Measurements from ENCODE around the gene ZDHHC22.

Gene ZDHHC22

DNA sequence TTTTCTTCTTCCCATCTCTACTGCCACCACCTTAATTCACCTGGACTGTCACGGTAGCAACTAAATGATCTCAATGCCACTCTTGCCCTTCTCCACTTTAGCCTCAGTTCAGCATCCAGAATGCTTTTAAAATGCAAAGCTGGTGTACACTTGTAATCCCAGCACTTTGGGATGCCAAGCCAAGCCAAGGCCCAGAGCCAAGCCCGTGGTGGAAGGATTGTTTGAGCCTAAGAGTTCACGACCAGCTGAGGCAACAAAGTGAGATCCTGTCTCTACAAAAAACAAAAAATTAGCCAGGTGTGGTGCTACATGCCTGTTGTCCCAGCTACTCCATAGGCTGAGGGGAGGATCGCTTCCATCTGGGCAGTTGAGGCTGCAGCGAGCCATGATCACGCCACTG is 37.6 kb downstream of the ZDHHC22 start:
- DNase-seq (ENCODE audit: low read depth), result no peak

DNA sequence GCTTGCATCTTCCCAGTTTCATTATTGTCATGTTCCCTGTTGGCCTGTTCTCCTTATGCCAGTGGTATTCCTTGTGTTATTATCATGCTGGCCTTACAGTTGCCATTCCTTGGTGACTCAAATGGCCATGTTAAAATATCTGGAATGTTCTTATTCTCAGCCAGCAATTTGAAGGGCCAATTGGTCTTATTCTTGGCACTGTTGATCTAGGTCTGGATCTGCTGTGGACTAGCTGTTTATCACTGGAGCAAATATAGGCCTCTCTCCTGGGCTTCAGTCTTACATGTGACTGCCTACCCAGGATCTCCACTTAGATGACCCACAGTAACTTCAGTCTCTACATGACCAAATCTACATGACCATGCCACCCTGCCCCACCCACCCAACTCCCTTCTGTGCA is 38.1 kb downstream of the ZDHHC22 start:
- no peak for DNase-seq (ENCODE audit: low read depth)

DNA sequence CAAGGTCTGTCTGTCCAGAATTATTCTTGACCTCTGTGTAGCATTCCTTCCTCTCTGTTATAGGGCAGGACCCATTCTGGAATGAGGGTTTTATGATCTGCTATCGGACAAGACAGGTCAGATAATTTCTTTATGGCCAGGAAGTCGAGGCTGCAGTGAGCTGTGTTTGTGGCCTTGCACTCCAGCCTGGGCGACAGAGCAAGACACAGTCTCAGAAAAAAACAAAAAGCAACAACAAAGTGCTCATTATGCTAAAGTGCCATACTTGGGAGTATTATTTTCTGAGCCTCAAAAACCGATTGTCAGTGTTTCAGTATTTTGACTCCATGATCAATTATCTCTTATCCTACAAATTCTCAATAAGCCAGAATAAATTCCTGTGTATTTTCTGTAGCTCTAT is 39.4 kb downstream of the ZDHHC22 start:
- DNase-seq (ENCODE audit: low read depth), result no peak

DNA sequence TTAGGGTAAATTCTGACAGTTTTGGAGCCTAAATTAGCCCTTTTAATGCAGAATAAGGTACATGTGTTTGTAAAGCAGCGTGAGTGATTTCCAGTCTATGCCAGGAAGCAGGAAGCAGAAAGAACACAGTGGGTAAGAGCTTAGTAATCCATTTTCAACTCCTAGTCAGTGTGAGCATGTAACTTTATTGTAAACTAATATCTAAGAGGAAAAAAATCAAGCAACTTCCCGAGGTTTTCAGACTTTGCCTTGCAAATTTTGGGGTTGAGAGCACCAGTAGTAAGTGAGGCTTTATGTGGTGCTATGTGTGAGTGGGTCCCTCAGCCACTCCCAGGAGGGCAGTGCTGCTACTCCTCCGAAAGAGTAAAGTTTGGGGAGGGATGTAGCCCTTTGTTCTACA is 40.6 kb downstream of the ZDHHC22 start:
- no peak for DNase-seq (ENCODE audit: low read depth)

DNA sequence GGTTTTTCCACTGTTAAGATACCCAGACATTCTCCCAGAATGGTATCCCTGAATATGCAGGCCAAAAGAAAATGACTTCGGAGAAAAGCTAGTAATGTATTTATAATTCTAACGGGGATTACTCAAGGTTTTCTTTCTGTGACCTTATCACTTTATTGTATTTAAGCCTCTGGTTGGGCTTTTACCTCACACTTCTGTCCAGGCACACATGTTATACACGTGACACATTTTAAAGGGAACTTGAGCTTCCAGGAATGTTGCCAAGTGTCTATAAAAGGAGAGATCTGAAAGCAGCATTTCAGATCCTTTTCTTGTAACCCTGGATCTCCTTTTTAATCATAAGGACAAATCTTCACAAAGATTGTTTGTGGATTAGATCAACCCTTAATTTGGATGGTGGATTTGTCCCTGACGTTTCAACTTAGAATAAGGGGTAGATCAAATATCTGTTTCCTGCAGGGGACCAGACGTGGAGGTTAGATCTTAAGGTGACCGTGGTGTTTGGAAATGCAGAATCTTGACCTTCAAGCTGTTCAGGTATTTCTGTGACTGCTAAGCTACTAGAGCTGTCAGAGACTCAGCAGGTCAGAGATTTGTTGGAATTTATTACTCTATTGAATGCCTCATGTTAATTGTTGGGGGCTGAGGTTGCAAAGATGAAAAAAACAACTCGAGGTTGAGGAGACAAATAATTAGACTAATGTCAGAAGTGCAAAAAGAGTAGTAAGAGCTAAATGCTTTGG is 42.0 kb downstream of the ZDHHC22 start:
- DNase-seq (ENCODE audit: low read depth), result no peak

DNA sequence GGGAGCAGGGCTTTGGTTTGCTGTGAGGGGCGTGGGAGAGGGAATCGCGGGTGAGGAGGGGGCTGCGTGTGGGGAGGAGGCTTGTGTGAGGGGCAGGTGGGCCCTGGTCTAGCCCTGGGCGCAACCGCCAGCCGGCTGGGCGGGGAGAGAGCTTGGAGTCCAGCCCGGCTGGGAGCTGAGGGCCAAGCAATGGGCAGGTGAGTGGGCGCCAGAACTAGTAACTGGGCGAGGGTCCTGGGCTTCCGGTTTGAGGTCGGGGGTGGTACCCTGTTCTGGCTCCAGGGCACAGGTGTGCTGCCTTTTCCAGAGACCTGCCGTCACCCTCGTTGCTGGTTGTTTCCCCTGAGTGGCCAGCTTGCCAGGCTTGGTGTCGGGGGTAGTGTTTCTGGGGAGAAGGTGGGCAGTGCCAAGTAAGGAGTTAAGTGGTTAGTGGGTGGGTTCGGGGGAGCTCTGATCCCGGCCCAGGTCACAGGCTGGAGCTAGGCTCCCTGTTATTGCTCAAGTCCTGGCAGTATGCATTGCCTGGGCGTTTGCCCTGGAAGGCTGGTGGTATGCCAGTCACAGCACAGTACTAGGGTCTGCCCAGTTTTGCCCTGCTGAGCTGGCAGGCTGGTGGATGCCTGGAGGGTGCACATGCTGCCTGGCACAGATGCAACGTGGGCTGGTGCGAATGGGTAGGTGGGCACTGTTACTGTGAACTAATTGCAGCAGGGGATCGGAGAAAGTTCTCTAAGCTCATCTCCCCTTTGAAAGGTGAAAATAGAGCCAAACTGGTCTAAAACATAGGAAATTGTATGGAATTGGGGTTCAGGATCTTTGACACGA is 42.9 kb downstream of the ZDHHC22 start:
- no peak for DNase-seq (ENCODE audit: low read depth)

DNA sequence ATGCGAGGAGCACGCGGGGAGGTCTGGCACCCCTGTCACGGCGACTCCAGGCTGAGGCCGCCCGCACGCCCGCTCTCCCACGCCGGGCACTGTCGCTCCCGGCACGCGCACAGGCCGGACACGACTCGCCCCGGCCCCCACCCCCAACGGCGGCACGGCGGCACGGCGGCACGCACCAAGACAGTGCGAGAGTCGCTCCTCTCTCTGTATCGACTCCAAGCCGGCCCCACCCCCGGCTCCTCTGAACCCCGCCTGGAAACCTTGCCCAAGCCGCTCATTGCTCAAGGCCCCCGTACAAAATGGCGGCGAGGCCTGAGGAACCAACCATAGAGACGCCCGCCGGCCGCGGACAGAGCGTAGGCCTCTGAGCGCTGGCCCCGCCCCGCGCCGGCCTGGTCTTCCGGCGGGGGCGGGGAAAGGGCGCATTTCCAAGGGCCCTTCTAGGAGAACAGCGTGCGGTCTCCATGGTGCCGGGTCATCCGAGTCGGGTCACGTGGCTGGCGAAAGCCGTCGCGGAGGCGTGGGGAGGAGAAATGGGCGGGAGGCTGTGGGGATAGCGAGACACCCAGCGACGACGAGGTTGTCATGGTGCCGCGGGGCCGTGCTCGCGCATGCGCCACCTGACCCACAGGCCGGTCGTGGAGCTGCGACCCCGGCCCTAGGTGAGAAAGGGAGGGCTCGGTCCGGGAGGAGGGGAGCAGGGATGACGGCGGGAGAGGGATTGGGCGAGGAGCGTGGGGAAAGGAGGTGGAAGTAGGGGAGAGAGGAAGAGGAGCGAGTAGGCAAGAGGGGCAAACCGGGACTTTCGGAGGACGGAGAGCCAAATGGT is 43.7 kb downstream of the ZDHHC22 start, which contains the start of gene CIPC:
Gene CIPC, plus strand, starts transcription at position 559 of the 829 bp plus-strand sequence. CDS start 7,451 bp downstream, outside the sequence.
- peak; percentile 99 for DNase-seq (ENCODE audit: low read depth)

DNA sequence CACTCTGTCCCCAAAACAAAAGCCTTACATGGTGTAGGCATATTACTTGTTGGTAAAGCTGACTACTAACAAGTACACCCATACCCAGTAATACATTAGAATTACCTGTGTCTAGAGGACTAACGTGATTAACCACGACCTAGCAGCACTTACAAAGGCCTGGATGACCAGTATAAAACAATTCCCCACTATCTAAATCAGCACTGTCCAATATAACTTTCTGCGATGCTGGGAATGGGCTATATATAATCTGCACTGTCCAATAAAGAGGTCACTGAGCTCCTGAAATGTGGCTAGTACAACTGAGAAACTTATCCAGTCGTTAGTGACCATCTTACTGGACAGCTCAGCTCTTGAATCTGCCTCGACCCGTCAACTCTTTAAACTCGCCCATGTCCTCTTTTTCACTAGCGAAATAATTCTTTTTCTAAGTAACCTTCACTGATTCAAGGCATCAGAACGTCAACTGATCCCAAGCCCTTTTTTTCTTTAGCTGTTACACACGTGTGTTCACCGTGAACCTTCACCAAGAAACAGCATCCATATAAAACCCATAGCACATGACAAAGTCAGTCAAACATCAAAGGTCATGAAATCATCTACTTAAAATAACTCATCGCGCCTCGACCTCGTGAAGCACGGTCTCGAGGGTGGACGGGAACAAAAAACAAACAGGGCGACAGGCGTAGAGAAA is 44.4 kb downstream of the ZDHHC22 start:
- no peak for DNase-seq (ENCODE audit: low read depth)

DNA sequence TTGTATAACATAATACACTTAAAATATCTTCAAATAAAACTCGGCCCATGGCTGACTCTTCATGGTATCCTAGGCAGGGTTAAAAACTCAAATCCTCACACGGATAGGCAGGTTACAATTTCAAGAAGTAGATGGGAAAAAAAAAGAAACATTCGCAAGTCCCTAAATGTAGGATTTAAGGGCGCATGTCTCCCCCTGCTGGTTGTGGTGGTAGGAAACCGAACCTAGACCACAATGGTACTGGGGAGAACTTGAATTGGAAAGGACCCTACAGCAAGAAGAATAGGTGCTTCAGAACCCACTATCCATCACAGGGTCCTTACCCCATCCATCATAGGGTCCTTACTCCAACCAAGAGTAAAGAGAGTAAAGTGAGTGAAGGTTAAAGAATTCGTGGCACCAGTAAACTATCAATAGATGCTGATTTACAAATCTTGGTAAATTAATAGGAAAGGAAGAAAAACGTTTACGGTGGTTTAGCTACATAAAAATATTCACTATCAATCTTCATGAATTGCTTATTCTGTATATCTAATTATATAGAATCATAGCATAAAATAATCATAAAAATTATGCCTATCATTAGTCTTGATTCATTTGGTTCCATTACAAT is 46.8 kb downstream of the ZDHHC22 start:
- DNase-seq (ENCODE audit: low read depth), result peak; percentile 72

DNA sequence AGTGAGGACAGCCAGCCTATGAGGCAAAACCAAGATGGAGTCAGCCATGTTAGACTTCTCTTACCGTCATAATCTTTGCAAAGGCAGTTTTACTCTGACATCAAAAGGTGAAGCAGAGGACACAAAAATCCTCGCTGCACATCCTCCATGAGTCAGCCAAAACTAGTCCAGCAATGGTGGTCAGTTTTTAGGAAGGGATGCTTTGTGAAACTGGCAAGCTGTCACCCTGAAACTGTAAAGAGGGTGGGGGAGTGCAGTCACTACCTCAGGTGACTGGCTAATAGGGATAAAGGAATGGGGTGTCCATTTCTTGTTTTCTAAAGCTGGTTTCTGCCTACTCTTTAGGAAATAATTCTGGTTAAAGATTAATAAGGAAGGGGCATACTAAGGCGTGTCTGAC is 48.9 kb downstream of the ZDHHC22 start:
- DNase-seq (ENCODE audit: low read depth), result no peak

DNA sequence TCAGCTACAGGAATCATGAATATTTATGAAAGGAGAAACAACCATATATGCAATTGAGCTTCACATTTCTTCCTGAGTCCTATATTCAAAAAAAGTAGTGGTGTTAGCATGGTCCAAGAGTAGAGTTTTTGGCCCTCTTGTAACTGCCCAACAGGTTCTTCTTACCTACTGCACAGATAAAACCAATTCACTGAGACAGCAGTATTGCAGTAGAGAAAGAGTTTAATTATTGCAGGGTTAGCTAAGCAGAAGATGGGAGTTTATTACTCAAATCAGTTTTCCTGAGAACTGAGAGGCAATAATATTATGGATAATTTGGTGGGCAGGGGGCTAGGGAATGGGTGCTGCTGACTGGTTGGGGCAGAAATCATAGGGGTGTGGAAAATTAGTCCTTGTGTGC is 50.1 kb downstream of the ZDHHC22 start:
- DNase-seq (ENCODE audit: low read depth), result no peak

DNA sequence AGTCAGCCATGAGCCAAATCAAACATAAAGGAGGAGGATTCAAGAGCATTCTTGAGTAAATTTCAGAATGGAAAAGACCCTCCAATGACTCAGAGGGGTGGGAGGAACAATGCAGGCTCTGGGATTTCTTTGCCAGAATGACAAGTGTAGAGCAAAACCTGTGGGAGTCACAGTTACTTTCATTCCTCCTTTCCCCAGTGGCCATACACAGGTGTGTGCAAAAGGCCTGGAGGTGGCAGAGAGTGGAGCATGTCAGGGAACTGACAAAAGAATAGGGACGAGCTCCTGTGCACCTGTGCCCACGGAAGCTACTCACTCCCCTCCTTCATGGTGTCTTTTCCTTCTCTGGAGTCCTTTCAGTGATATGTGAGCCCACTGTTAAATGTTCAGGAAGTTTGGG is 52.9 kb downstream of the ZDHHC22 start:
- DNase-seq (ENCODE audit: low read depth), result no peak

DNA sequence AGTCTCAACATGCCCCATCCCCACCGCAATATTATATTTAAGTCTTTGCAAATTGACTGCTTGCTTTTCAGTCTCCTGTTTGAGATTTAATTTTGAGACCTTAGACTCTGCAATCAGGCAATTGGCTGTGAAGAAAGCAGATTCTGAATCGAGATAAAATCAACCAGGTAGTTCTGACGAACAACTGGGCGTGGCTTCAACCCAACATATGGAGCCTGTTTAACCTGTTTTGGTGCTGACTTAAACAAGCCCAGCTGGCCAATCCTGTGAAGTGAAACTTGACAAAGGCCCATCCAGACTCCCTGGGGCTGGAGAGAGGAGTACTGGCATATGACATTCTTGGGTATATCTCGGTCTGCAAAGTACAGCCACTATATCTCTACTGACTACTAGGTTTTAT is 53.4 kb downstream of the ZDHHC22 start:
- no peak for DNase-seq (ENCODE audit: low read depth)

DNA sequence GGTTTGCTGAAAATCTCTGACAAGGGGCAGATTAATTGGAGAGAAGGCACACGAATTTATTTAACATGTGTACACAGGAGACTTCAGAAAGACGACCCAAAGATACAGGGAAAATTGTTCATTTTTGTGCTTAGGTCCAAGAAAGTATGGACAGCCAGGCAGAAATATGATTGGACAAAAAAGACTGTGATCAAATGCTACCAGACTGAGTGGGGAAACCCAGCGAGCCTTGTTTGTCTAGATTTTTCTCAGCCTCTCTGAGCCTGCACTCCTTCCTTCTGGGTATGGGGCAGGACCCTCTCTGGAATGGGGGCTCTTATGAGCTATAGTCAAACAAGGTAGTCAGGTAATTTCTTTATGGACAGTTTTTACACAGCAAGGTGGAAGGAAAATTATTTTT is 54.0 kb downstream of the ZDHHC22 start:
- no peak for DNase-seq (ENCODE audit: low read depth)

DNA sequence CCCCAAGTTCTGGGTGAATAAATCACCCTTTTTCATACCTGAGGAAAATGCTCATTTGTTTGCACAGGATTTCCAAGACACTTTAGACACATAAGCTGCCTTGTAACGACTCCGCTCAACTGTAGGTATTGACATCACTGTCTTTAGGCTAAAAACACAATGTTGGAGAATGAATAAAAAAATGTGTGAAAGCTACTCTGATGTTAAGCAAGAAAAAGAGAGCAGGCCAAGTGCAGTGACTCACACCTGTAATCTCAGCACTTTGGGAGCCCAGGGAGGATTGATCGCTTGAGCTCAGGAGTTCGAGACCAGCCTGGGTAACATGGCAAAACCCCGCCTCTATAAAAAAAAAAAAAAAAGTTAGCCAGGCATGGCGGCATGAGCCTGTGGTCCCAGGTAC is 54.6 kb downstream of the ZDHHC22 start:
- no peak for DNase-seq (ENCODE audit: low read depth)

DNA sequence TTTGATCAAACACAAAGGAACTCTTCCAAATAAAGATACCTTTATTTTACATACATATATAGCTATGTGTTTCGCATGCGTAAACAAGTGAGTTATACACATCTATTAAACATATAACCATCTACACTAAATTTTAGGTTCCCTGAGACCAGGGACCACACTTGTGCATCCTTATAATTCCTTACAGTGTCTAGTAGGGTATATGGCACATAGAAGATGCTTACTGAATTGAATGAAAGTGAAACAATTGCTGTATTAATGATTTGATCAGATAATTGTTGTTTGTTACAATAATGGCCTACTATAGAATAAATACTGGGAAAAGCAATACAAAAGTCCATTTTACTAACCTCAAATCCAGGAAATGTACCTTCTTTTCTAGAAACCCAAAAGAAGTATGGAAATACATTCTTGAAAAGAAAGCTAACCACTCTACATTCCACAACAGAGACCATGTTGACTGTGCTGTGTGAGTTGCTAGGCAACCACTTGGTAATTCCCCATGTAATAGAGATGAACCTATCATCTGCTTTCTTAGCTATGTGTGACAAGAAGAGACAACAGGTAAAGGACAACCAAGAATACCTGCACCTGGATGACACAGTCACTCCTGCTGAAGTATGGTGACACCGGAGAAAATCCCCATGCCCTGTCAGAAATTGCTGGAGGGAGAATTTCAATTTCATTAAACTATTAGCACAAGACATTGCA is 55.4 kb downstream of the ZDHHC22 start:
- no peak for DNase-seq (ENCODE audit: low read depth)

DNA sequence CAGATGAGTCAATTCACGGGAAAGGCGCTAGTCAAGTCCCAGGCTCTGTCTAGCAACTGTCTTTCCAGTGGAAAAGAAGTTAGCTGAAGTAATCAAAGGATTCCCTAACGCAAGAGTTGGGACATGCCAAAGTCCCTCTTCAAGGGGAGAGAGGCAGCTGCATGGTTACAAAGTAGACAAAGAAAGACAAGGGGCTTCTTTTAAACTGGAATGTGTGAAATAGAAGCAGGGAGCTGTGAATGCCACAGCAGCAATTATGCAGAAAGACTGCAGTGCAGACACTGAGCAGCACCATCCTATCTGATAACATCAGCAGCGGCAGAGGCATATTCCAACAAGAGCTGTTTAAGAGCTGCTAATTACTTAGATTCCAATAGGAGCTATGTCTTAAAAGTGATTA is 56.1 kb downstream of the ZDHHC22 start:
- DNase-seq (ENCODE audit: low read depth), result no peak

DNA sequence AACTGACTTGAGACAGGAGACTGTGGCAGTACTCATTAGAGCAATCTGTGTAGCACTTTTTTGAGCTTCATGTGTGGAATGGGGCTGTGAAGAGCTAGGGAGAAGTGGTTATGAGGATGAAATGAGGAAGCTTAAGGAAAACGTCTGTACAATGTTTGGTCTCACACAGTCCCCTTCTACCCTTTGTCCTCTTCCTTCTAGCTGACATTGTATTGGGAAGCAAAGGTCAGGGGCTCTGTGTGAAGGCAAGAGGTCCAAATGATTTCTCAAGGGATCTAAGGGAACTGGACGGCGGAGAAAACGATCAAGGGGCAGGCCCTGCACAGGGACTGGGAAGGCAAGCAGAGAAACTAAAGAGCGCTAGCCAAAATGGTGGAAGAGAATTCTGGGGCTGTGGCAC is 56.6 kb downstream of the ZDHHC22 start:
- DNase-seq (ENCODE audit: low read depth), result no peak

DNA sequence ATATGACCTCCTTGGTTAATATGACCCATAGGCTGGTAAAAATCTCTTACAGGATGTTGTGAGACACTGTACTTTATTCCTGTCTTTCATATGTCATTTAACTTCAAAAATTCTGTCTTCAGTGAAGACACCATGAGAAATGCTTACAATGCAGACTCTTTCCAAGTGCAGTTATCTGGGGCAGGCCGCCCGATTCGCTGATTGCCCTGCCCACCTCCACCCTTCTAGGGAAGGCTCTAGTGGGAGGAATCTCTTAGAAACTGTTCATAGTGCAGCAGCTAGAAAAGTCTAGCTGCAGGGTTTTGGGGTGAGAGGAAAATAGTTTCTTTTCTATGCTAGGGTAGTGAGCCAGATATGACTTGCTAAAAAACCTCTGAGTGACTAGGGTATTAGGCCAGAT is 58.5 kb downstream of the ZDHHC22 start:
- DNase-seq (ENCODE audit: low read depth), result no peak

DNA sequence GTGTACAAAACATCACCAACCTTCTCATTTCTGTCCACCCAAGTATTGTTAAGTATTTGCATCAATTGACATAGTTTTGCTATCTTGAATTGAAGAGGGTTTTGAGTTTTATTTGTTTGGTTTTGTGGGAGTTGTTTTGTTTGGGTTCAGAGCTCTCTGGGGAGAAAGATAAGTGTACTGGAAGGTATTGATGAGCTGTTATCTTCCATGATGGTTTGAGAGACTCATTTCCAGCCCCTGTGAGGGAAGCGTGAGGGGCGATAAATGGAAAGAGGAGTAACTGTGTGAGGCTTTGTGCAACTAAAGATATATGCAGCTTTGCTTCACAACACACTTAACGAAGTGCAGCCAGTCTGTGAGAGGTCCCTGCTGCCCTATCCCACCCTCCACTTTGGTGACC is 59.2 kb downstream of the ZDHHC22 start:
- no peak for DNase-seq (ENCODE audit: low read depth)

Measured in activated gamma-delta T cell treated with anti-CD3 and anti-CD28 coated beads, Interleukin-2, amount 50 U/mL, for 16 hours (primary cell).